HFFc6 (cell line): ENCODE results near the gene CCDC8. TPM values are rescaled to one million over a fixed set of nuclear protein-coding genes. Genes with fewer than 3 reads are reported as not detected.

Experiments used
- DNase-seq: peaks from one replicate; pipeline ENCODE4 v3.0.0-alpha.2; 2018
- H3K27ac Mint-ChIP-seq: 2 replicates; pipeline ENCODE4 v1.8.0; 2020; ENCODE audit warnings: mild to moderate bottlenecking, mixed read lengths
- H3K27me3 Mint-ChIP-seq: 2 replicates; pipeline ENCODE4 v1.8.0; 2021; ENCODE audit warnings: mild to moderate bottlenecking, moderate library complexity, mixed read lengths; ENCODE audit not compliant: insufficient read depth
- H3K36me3 Mint-ChIP-seq: 2 replicates; pipeline ENCODE4 v1.8.0; 2021; ENCODE audit warnings: low read depth, mixed read lengths
- H3K4me1 Mint-ChIP-seq: 2 replicates; pipeline ENCODE4 v1.8.0; 2020; ENCODE audit warnings: low read depth, mixed read lengths
- H3K4me3 Mint-ChIP-seq: 2 replicates; pipeline ENCODE4 v1.8.0; 2020; ENCODE audit warnings: mild to moderate bottlenecking, moderate library complexity, mixed read lengths
- H3K9me3 Mint-ChIP-seq: 2 replicates; pipeline ENCODE4 v1.8.0; 2020; ENCODE audit warnings: mild to moderate bottlenecking, mixed read lengths
- CTCF ChIP-seq: fragments of 200-600 bp; sonication (generic); IDR thresholded peaks from 2 replicates; pipeline ENCODE4 v1.5.0; 2021; ENCODE audit warnings: antibody characterized with exemption, mild to moderate bottlenecking
- total RNA-seq, 6 experiments: library from RNA; stranded (reverse); fragmentation: NEBNext Ultra II Directional; extraction: Animal tissue kit (Norgen Biotek cat#: 25700); gene quantifications; 2 replicates in 1 of 6; 3 replicates in 5 of 6; pipeline ENCODE4 v1.2.3, GENCODE V29; 2021

Gene CCDC8
- total RNA-seq, 6 experiments from 2014 or later = 6.3 to 10.6 (median 10.2) TPM

- Mint-ChIP-seq H3K27me3 (no peaks in the 10 kb centered on the region), H3K27ac (peak overlapping the region; percentile 85; the same call in 1 of the 2 replicates), H3K36me3 (peaks cover 25% of the 10 kb centered on the region), H3K4me1 (peaks cover 75% of the 10 kb centered on the region), H3K9me3 (no peaks in the 10 kb centered on the region), H3K4me3 (no peak overlapping the region)
- DNase-seq = no peak
- TF ChIP-seq CTCF = no peak
Measured at GRCh38 chr19:46374536-46375475, 38.6 kb downstream of the CCDC8 start.

GRCh38 chr19:46373491-46374359, 39.6 kb downstream of the CCDC8 start:
- DNase-seq = peak; percentile 56
- peaks cover 19% of the 10 kb centered on the region for H3K36me3 Mint-ChIP-seq
- TF ChIP-seq CTCF = peak; percentile 32; the same call in 1 of the 2 replicates
- peak overlapping the region; percentile 56 for H3K4me3 Mint-ChIP-seq
- H3K4me1 Mint-ChIP-seq = peaks cover 65% of the 10 kb centered on the region
- peak overlapping the region; percentile 85 for H3K27ac Mint-ChIP-seq
- H3K27me3 Mint-ChIP-seq = no peaks in the 10 kb centered on the region
- H3K9me3 Mint-ChIP-seq = no peaks in the 10 kb centered on the region

GRCh38 chr19:46372901-46373490, 40.4 kb downstream of the CCDC8 start:
- Mint-ChIP-seq H3K9me3 (no peaks in the 10 kb centered on the region), H3K4me1 (peaks cover 57% of the 10 kb centered on the region), H3K4me3 (no peak overlapping the region), H3K36me3 (peaks cover 18% of the 10 kb centered on the region), H3K27me3 (no peaks in the 10 kb centered on the region), H3K27ac (peak overlapping the region; percentile 85)
- DNase-seq = no peak
- peak; percentile 70 for TF ChIP-seq CTCF

GRCh38 chr19:46371371-46371901, 41.9 kb downstream of the CCDC8 start:
- TF ChIP-seq CTCF = no peak
- no peaks in the 10 kb centered on the region for H3K9me3 Mint-ChIP-seq
- no peaks in the 10 kb centered on the region for H3K27me3 Mint-ChIP-seq
- peaks cover 8% of the 10 kb centered on the region for H3K36me3 Mint-ChIP-seq
- H3K27ac Mint-ChIP-seq = peak overlapping the region; percentile 85
- peaks cover 42% of the 10 kb centered on the region for H3K4me1 Mint-ChIP-seq
- no peak overlapping the region for H3K4me3 Mint-ChIP-seq
- DNase-seq = no peak

- peaks cover 8% of the 10 kb centered on the region; the same call in 1 of the 2 replicates for H3K36me3 Mint-ChIP-seq
- H3K4me1 Mint-ChIP-seq = peaks cover 43% of the 10 kb centered on the region
- DNase-seq = no peak
- H3K27me3 Mint-ChIP-seq = no peaks in the 10 kb centered on the region
- TF ChIP-seq CTCF = no peak
- no peaks in the 10 kb centered on the region for H3K9me3 Mint-ChIP-seq
- no peak overlapping the region for H3K27ac Mint-ChIP-seq
- no peak overlapping the region for H3K4me3 Mint-ChIP-seq
Measured at GRCh38 chr19:46369817-46370216, 43.5 kb downstream of the CCDC8 start.
